Fibroblast of the aortic adventitia (primary cell): ENCODE results near the gene GRM7. TPM values are rescaled to one million over a fixed set of nuclear protein-coding genes. Genes with fewer than 3 reads are reported as not detected.

Source experiments
- DNase-seq: peaks from one replicate; pipeline ENCODE4 v3.0.0-alpha.2; 2010; ENCODE audit warnings: low read depth
- H3K4me3 ChIP-seq: 2 replicates; pipeline ENCODE4 v1.5.1; 2011; ENCODE audit warnings: low read depth, mild to moderate bottlenecking, control low read depth, low read length, moderate library complexity
- CTCF ChIP-seq: IDR thresholded peaks from 2 replicates; pipeline ENCODE4 v1.5.1; 2011; ENCODE audit warnings: mild to moderate bottlenecking, low read length, control low read depth, inconsistent platforms; ENCODE audit not compliant: insufficient read depth
- total RNA-seq: library from RNA; depleted of rRNA; stranded (reverse); fragments of >200 nt; gene quantifications from 2 replicates; pipeline ENCODE4 v1.2.3, GENCODE V29; 2012; ENCODE audit warnings: low replicate concordance

Gene GRM7
- total RNA-seq, 1 donor = 0.09 TPM

GRCh38 chr3:7754653-7755441 lies 893.9 kb downstream of the GRM7 start:
- no peak for DNase-seq
- no peak overlapping the region for H3K4me3 ChIP-seq
- no peak for TF ChIP-seq CTCF

GRCh38 chr3:7759630-7760029 lies 898.7 kb downstream of the GRM7 start:
- TF ChIP-seq CTCF = no peak
- no peak overlapping the region for H3K4me3 ChIP-seq
- DNase-seq = no peak

DNA sequence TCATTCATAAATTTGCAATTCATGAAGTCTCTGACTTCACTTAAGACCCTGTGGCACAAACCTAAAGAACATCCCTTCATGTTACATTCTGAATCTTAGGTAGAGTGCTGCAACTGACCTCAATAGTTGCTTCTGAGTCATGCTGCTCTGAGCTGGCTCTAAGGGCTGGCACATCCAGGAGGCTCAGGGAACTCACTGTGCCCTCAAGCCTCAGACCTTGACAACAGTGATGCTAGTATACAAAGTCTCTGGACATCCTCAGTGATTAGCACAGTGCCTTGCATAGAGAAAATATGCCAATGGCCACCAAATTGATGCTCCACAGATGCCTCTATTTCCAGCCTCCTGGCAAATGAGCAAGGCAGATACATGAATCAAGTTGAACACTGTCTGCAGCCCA lies 899.8 kb downstream of the GRM7 start:
- H3K4me3 ChIP-seq = no peak overlapping the region
- TF ChIP-seq CTCF = no peak
- no peak for DNase-seq

- TF ChIP-seq CTCF = no peak
- H3K4me3 ChIP-seq = no peak overlapping the region
These were observed 903.2 kb downstream of the GRM7 start for GRCh38 chr3:7764115-7764514.

DNA sequence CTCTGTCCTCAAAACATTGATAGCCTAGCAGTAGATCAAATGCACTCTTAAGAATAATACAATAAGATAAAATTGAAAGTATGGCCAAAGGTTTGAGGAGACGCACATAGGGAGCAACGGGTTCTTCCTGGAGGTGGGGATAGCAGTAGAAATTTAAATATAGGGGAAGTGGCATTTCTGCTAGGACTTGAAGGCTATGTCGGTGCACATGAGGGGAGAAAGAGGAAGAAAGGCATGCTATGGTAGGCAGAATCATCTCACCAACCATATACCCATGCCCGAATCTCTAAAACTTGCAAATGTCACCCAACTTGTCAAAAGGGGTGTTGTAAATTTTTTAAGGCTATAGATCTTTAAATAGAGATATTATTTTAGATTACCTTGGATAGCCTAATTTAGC lies 905.6 kb downstream of the GRM7 start:
- no peak for TF ChIP-seq CTCF
- no peak for DNase-seq
- H3K4me3 ChIP-seq = no peak overlapping the region

More at GRCh38 chr3:7764115-7764514, 903.2 kb downstream of the GRM7 start:
- no peak for DNase-seq

DNA sequence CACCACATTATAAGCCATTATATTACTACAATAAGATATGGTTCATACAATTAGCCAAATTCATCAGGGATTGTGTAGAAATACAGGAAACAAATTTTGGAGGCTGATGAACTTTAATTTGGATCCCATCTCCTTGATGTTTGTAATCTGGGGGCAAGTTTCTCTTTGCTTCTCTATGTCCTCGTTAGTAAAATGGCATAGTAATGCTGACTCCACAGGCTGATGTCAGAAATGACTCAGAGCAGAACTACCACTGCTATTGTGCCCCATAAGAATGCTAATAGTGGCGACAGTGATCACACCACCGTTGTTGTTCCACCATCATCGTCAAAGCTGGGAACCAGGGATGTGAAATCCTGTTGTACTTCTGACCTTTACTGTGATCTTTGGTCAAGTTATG lies 918.4 kb downstream of the GRM7 start:
- no peak for TF ChIP-seq CTCF
- no peak for DNase-seq
- no peak overlapping the region for H3K4me3 ChIP-seq

- no peak for TF ChIP-seq CTCF
- DNase-seq = no peak
- H3K4me3 ChIP-seq = no peak overlapping the region
These were observed 920.5 kb downstream of the GRM7 start for GRCh38 chr3:7781395-7781794.
